Endothelial cell (in vitro differentiated cells): Measurements from ENCODE around the gene TNRC6A. TPM values are rescaled to one million over a fixed set of nuclear protein-coding genes. Genes with fewer than 3 reads are reported as not detected.

Experiments
- DNase-seq: peaks from one replicate; pipeline ENCODE4 v3.0.0; 2021; ENCODE audit warnings: low spot score
- H3K27ac Mint-ChIP-seq: one replicate; pipeline ENCODE4 v1.8.0; 2021; ENCODE audit warnings: mixed read lengths, inconsistent platforms; ENCODE audit not compliant: unreplicated experiment
- H3K27me3 Mint-ChIP-seq: one replicate; pipeline ENCODE4 v1.8.0; 2021; ENCODE audit warnings: mild to moderate bottlenecking, moderate library complexity, mixed read lengths, inconsistent platforms; ENCODE audit not compliant: unreplicated experiment
- H3K36me3 Mint-ChIP-seq: one replicate; pipeline ENCODE4 v1.8.0; 2021; ENCODE audit warnings: mild to moderate bottlenecking, low read depth, mixed read lengths, inconsistent platforms; ENCODE audit not compliant: unreplicated experiment
- H3K4me1 Mint-ChIP-seq: one replicate; pipeline ENCODE4 v1.8.0; 2021; ENCODE audit warnings: mild to moderate bottlenecking, mixed read lengths, inconsistent platforms; ENCODE audit not compliant: unreplicated experiment
- H3K4me3 Mint-ChIP-seq: one replicate; pipeline ENCODE4 v1.8.0; 2021; ENCODE audit warnings: mild to moderate bottlenecking, mixed read lengths, inconsistent platforms; ENCODE audit not compliant: unreplicated experiment
- H3K9me3 Mint-ChIP-seq: one replicate; pipeline ENCODE4 v1.8.0; 2021; ENCODE audit warnings: mixed read lengths, inconsistent platforms; ENCODE audit not compliant: unreplicated experiment
- total RNA-seq: library from RNA; stranded (reverse); fragmentation: NEBNext Ultra II Directional; extraction: Animal tissue kit (Norgen Biotek cat#: 25700); gene quantifications from one replicate; pipeline ENCODE4 v1.2.1, GENCODE V29; 2021; ENCODE audit not compliant: unreplicated experiment
- TF ChIP-seq, protein P1 (sequence below): fragments of 200-600 bp; sonication (generic); IDR thresholded peaks from one replicate; pipeline ENCODE4 v1.5.0; 2021; ENCODE audit warnings: antibody characterized with exemption; ENCODE audit not compliant: unreplicated experiment

The TNRC6A gene
- total RNA-seq, 1 donor from 2014 or later: 60.5 TPM

DNA sequence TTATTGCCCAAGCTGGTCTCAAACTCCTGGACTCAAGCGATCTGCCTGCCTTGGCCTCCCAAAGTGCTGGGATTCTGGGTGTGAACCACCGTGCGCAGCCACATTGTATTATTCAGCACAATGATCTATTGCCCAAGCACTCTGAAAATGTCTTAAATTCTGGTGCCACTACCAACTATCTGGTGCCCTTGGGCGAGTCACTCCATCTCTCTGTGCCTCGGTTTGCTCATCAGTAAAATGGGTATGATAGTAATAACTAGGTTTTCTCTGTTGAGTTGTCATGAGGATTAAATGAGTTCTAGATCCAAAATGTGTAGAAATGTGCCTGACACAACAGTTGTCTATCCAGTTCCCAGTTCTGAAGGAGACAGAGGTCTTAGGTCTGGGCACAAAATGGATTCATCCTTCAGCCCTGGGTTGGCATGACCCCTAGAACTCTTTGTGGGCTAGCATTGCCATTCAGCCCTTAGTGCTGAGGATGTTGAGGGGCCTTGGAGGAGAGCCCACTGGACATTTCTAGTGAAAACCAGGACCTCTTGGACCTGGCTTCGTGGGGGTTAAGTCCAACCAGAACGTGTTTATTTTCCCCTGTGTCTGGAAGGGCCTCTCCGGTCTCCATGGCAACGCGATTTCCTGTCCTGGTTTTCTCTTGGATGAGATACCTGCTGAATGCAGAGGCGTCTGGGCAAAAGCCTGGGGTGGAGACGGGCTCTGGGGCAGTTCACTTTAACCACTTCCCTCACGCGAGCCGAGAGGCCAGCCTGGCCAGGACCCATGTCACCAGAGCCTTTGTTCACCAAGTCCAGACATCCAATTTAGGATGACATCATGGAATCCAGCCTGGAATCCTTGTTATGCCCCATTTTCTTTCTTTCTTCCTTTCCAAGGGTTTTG is 43.7 kb upstream of the TNRC6A start:
- Mint-ChIP-seq H3K4me3 (peak overlapping the region; percentile 42), H3K36me3 (no peaks in the 10 kb centered on the region), H3K4me1 (peaks cover 19% of the 10 kb centered on the region), H3K27ac (peak overlapping the region; percentile 95), H3K27me3 (peaks cover 3% of the 10 kb centered on the region), H3K9me3 (no peaks in the 10 kb centered on the region)
- DNase-seq: peak; percentile 77
- TF ChIP-seq, protein P1, sequence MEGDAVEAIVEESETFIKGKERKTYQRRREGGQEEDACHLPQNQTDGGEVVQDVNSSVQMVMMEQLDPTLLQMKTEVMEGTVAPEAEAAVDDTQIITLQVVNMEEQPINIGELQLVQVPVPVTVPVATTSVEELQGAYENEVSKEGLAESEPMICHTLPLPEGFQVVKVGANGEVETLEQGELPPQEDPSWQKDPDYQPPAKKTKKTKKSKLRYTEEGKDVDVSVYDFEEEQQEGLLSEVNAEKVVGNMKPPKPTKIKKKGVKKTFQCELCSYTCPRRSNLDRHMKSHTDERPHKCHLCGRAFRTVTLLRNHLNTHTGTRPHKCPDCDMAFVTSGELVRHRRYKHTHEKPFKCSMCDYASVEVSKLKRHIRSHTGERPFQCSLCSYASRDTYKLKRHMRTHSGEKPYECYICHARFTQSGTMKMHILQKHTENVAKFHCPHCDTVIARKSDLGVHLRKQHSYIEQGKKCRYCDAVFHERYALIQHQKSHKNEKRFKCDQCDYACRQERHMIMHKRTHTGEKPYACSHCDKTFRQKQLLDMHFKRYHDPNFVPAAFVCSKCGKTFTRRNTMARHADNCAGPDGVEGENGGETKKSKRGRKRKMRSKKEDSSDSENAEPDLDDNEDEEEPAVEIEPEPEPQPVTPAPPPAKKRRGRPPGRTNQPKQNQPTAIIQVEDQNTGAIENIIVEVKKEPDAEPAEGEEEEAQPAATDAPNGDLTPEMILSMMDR: no peak

DNA sequence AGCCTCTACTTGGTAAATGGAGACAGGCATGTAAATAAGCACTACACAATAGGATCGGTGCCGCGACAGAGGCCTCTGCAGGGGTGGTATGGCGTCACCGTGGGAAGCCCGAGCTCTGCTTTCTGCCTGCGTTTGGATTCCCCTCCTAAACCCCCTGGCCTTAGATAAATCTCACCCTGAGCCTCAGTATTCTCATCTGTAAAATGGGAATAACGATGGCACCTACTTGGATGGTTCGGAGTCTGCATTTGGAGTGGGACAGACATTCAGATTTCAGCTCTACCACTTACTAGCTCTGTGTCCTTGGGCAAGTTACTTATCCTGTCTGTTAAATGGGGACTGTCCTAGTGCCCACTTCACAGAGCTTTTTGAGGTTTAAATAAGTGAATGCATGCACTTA is 42.8 kb upstream of the TNRC6A start:
- peaks cover 19% of the 10 kb centered on the region for H3K4me1 Mint-ChIP-seq
- no peaks in the 10 kb centered on the region for H3K9me3 Mint-ChIP-seq
- H3K27me3 Mint-ChIP-seq: peaks cover 3% of the 10 kb centered on the region
- peak overlapping the region; percentile 95 for H3K27ac Mint-ChIP-seq
- no peak overlapping the region for H3K4me3 Mint-ChIP-seq
- TF ChIP-seq, protein P1: no peak
- DNase-seq: no peak
- H3K36me3 Mint-ChIP-seq: no peaks in the 10 kb centered on the region

DNA sequence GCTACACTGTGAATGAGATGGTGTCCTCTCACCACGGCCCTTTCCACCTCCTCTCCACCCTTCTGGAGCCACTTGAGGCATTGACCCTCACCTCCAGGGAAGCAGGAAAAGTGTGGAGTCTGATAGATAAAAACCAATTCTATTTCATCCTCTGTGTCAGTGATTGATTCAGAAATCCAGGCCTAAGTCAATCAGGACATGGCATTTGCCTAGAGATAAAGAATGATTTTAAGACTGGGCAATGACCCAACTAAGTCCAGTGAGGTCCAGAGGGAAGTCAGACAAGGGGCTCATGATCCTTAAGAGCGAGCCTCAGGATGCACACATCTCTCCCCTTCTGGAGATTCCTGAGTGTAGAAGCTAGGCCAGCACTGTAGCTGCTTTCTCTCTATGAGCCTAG is 41.1 kb upstream of the TNRC6A start:
- Mint-ChIP-seq H3K27me3 (peaks cover 3% of the 10 kb centered on the region), H3K4me3 (no peak overlapping the region), H3K4me1 (peaks cover 19% of the 10 kb centered on the region), H3K36me3 (no peaks in the 10 kb centered on the region), H3K27ac (no peak overlapping the region), H3K9me3 (no peaks in the 10 kb centered on the region)
- TF ChIP-seq, protein P1: no peak
- no peak for DNase-seq

DNA sequence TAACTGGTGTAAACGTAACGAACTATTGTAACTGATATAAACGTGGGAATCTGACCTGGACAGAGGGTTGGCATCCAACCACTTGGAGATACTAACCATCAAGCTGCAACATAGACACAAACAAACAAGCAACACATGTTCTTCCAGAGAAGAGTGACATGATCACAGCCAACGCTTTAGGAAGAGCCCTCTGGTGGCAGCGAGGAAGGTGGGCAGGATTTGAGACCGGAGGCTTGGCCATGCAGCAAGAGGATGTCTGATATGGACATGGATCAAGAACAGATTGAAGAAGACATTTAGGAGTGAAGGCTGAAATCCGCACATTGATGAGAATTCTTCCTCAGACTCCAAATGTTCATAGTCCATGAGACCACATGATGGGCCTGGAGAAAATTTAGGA is 40.3 kb upstream of the TNRC6A start:
- Mint-ChIP-seq H3K36me3 (no peaks in the 10 kb centered on the region), H3K27ac (no peak overlapping the region), H3K4me3 (no peak overlapping the region), H3K27me3 (peaks cover 3% of the 10 kb centered on the region), H3K9me3 (no peaks in the 10 kb centered on the region), H3K4me1 (peaks cover 19% of the 10 kb centered on the region)
- peak; percentile 52 for DNase-seq
- TF ChIP-seq, protein P1: peak; percentile 52

DNA sequence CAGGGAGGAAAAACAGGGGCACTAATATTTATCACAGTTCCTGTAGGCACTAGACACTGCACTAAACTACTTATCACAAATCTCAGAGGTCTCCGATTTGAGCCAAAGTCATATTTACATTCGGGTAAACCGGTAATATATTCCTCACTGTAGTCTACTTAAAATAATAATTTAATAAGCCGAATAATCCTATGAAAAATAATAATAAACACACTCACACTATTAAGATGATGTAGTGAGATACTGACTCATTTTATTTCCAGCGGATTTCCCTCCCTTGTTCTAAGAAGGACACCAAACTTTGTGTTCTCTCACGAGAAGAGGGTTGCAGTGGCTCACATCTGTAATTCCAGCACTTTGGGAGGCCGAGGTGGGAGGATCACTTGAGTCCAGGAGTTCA is 36.6 kb upstream of the TNRC6A start:
- Mint-ChIP-seq H3K4me3 (no peak overlapping the region), H3K27ac (no peak overlapping the region), H3K36me3 (no peaks in the 10 kb centered on the region)

More for the DNA sequence above, 36.6 kb upstream of the TNRC6A start:
- no peaks in the 10 kb centered on the region for H3K9me3 Mint-ChIP-seq
- no peaks in the 10 kb centered on the region for H3K27me3 Mint-ChIP-seq
- TF ChIP-seq, protein P1: no peak
- no peak for DNase-seq
- peaks cover 3% of the 10 kb centered on the region for H3K4me1 Mint-ChIP-seq
